ENCODE results near the gene HSPB1.

- TF ChIP-seq CTCF (IDR thresholded peaks at IDR 0.05; ENCODE audit: low read length) = no peak
- no peak for TF ChIP-seq EZH2 (IDR thresholded peaks at IDR 0.05; ENCODE audit: borderline replicate concordance, low read length)
Observed at GRCh38 chr7:76340617-76341131, 38.2 kb downstream of the HSPB1 start.

Measured in OCI-LY1 (cell line).